K562 (cell line): Measurements from ENCODE around the gene SPATS2. TPM values are rescaled to one million over a fixed set of nuclear protein-coding genes. Genes with fewer than 3 reads are reported as not detected.

Source experiments
- ATAC-seq: fragments of 200-7000 bp; cut with Tn5 transposase; 3 replicates; pipeline ENCODE4 v1.9.1; 2020; ENCODE audit warnings: moderate library complexity
- BruUV-seq: library from RNA; stranded (reverse); fragments of 400-500 nt; replicated peaks from 2 replicates; lab custom pipeline; 2021; lab: Mats Ljungman, UMichigan
- CTCF ChIA-PET: fragments of 300-600 bp; formaldehyde crosslinking; extraction: SDS; loops from one replicate; lab custom pipeline; 2021; ENCODE audit warnings: low intra/inter-chr PET ratio; lab: Yijun Ruan, JAX
- POLR2A ChIA-PET: fragments of 300-600, 350-650 bp; sonication (Branson Sonifier 250); formaldehyde crosslinking; extraction: SDS; loops from one replicate; lab custom pipeline; 2021; ENCODE audit warnings: antibody characterized with exemption, inconsistent platforms; lab: Yijun Ruan, JAX
- DNase-seq, 4 experiments: peaks; one replicate each; pipeline versions ENCODE4 v3.0.0 to v3.0.0-alpha.2; 2011 to 2018; ENCODE audit warnings: low spot score in 3 of 4, mixed read lengths in 3 of 4; ENCODE audit errors: extremely low read depth in 1 of 4
- FAIRE-seq: peaks from 2 replicates; lab custom pipeline; 2011; peaks lifted over from hg19 to GRCh38; lab: Jason Lieb, UNC
- H2AFZ ChIP-seq: 2 replicates; pipeline ENCODE4 v1.6.0; 2011; ENCODE audit warnings: low read depth, low read length, control low read depth, inconsistent platforms
- H3K27ac ChIP-seq: fragments of 200-600 bp; 3 replicates; pipeline ENCODE4 v1.8.0; 2011; ENCODE audit warnings: low read depth, mild to moderate bottlenecking, control low read depth, inconsistent platforms, low read length, moderate library complexity, mixed read lengths; ENCODE audit errors: extremely low read depth
- H3K27me3 ChIP-seq, 2 experiments: fragments of 300-600 bp in 1 of 2; 2 replicates in 1 of 2; 3 replicates in 1 of 2; pipeline versions ENCODE4 v1.6.0 to v1.8.0; 2011; ENCODE audit warnings: inconsistent platforms in 2 of 2, low read length in 2 of 2, mild to moderate bottlenecking in 1 of 2, mixed read lengths in 1 of 2, moderate library complexity in 1 of 2; ENCODE audit not compliant: control insufficient read depth in 2 of 2, insufficient read depth in 2 of 2
- H3K36me3 ChIP-seq: fragments of 300-600 bp; 3 replicates; pipeline ENCODE4 v1.8.0; 2011; ENCODE audit warnings: mild to moderate bottlenecking, low read length, inconsistent platforms; ENCODE audit not compliant: control insufficient read depth, insufficient read depth
- H3K4me1 ChIP-seq, 2 experiments: fragments of 200-600 bp in 1 of 2; replicated peaks in 1 of 2; 2 replicates in 1 of 2; 3 replicates in 1 of 2; pipeline versions ENCODE4 v1.5.1 to v1.8.0; 2011; ENCODE audit warnings: inconsistent platforms in 2 of 2, low read length in 2 of 2, mild to moderate bottlenecking in 1 of 2, mixed read lengths in 1 of 2, moderate library complexity in 1 of 2; ENCODE audit not compliant: control insufficient read depth in 2 of 2, insufficient read depth in 2 of 2
- H3K4me2 ChIP-seq: 2 replicates; pipeline ENCODE4 v1.6.1; 2011; ENCODE audit warnings: low read length, control low read depth, inconsistent platforms, mixed read lengths; ENCODE audit not compliant: insufficient read depth
- H3K4me3 ChIP-seq: fragments of 200-600 bp; sonication (generic), shearing (Covaris generic); 2 replicates; pipeline ENCODE4 v1.5.1; 2016; ENCODE audit warnings: control low read depth, inconsistent platforms
- H3K79me2 ChIP-seq: fragments of 200-600 bp; 3 replicates; pipeline ENCODE4 v1.8.0; 2011; ENCODE audit warnings: low read length, inconsistent platforms; ENCODE audit not compliant: control insufficient read depth, insufficient read depth
- H3K9ac ChIP-seq, 2 experiments: 2 replicates each; pipeline versions ENCODE4 v1.6.0 to v1.6.1; 2011; ENCODE audit warnings: low read depth in 2 of 2, low read length in 2 of 2, control low read depth in 1 of 2, inconsistent platforms in 1 of 2, mild to moderate bottlenecking in 1 of 2, mixed read lengths in 1 of 2; ENCODE audit not compliant: insufficient read depth in 1 of 2
- H3K9me1 ChIP-seq: one replicate; pipeline ENCODE4 v1.6.0; 2011; ENCODE audit warnings: inconsistent platforms, mild to moderate bottlenecking, low read length, moderate library complexity; ENCODE audit not compliant: control insufficient read depth, insufficient read depth
- H3K9me3 ChIP-seq: replicated peaks from 2 replicates; pipeline ENCODE4 v1.5.1; 2011; ENCODE audit warnings: low read depth, low read length, inconsistent platforms; ENCODE audit not compliant: control insufficient read depth, insufficient read depth
- H4K20me1 ChIP-seq: replicated peaks from 2 replicates; pipeline ENCODE4 v1.6.1; 2011; ENCODE audit warnings: low read length, inconsistent platforms, mixed read lengths; ENCODE audit not compliant: control insufficient read depth, insufficient read depth
- CBFA2T3 ChIP-seq: fragments of 450-650 bp; IDR thresholded peaks from 2 replicates; pipeline ENCODE4 v1.6.1; 2017
- CREM ChIP-seq: IDR thresholded peaks from 2 replicates; pipeline ENCODE4 v1.6.1; 2014; ENCODE audit warnings: antibody characterized with exemption, low read depth
- NFE2L1 ChIP-seq: fragments of 450-650 bp; IDR thresholded peaks from 2 replicates; pipeline ENCODE4 v1.6.1; 2016; ENCODE audit warnings: missing genetic modification characterization, low read depth, mild to moderate bottlenecking, missing compliant biosample characterization, moderate library complexity, borderline replicate concordance
- RBFOX2 ChIP-seq: fragments of 200-400 bp; formaldehyde crosslinking; IDR thresholded peaks from 2 replicates; pipeline ENCODE4 v1.6.1; 2017; ENCODE audit warnings: low read depth, mild to moderate bottlenecking, low read length, moderate library complexity
- SIRT6 ChIP-seq: IDR thresholded peaks from one replicate; pipeline ENCODE4 v1.6.1; 2012; ENCODE audit warnings: low read depth, mild to moderate bottlenecking, control low read depth, inconsistent platforms, low read length, moderate library complexity
- SMAD4 ChIP-seq: fragments of 250-450 bp; sonication (Bioruptor Pico); conservative IDR thresholded peaks from 2 replicates; pipeline ENCODE4 v1.8.0; 2021; ENCODE audit warnings: inconsistent platforms, mild to moderate bottlenecking, moderate library complexity
- TBL1XR1 ChIP-seq, 2 experiments: IDR thresholded peaks; 2 replicates each; pipeline ENCODE4 v1.6.1; 2012; ENCODE audit warnings: improper control_type of control experiment in 2 of 2, low read length in 2 of 2, mild to moderate bottlenecking in 1 of 2
- ZNF133 ChIP-seq: fragments of 250-450 bp; sonication (Bioruptor Pico); IDR thresholded peaks from 2 replicates; pipeline ENCODE4 v1.4.0; 2020; ENCODE audit warnings: mild to moderate bottlenecking
- ZNF134 ChIP-seq: fragments of 250-450 bp; sonication (Bioruptor Pico); conservative IDR thresholded peaks from 2 replicates; pipeline ENCODE4 v1.4.0; 2020
- ZNF436 ChIP-seq: fragments of 250-450, 450-650 bp; sonication (Bioruptor Pico); formaldehyde crosslinking; IDR thresholded peaks from 2 replicates; pipeline ENCODE4 v1.7.0; 2020; ENCODE audit warnings: mild to moderate bottlenecking
- ZNF644 ChIP-seq: fragments of 200-800 bp; sonication (Bioruptor generic); IDR thresholded peaks from 2 replicates; pipeline ENCODE4 v1.6.1; 2016; ENCODE audit warnings: low read depth, missing genetic modification characterization, missing compliant biosample characterization
- WGBS: fragments of 100-300 bp; shearing (Covaris generic); methylation state at CpG from one replicate; pipeline ENCODE4 v1.1.6; 2016; ENCODE audit warnings: low coverage, mixed read lengths; ENCODE audit not compliant: insufficient coverage; ENCODE audit errors: missing lambda C conversion rate; 5-methylcytosine and 5-hydroxymethylcytosine counted together
- in situ Hi-C: fragments of 300-500 bp; cut with MboI; formaldehyde crosslinking; loops from 4 replicates; pipeline ENCODE4 v1.15.0; 2018; ENCODE audit warnings: inconsistent platforms, mixed read lengths
- intact Hi-C: fragments of 100-400 bp; cut with micrococcal nuclease; formaldehyde crosslinking; loops from 2 replicates; pipeline ENCODE4 v1.14.2; 2022
- polyA plus RNA-seq, 8 experiments: library from polyadenylated mRNA; depleted of rRNA in 4 of 8; stranded (reverse) in 5 of 8; unstranded in 3 of 8; fragments of >200 nt; fragmentation: Nextera tagmentation in 2 of 8; fragmentation: Illumina TruSeq in 1 of 8; extraction: Ambion mirVana in 2 of 8; extraction: Trizol in 1 of 8; gene quantifications; 2 replicates each; pipeline versions ENCODE4 v1.2.1 to v1.2.3, GENCODE V29; 2011 to 2014; ENCODE audit warnings: inconsistent platforms in 1 of 8, missing spikeins in 1 of 8
- total RNA-seq, 7 experiments: library from RNA; depleted of rRNA in 6 of 7; stranded (reverse); fragments of >200 nt in 6 of 7; fragmentation: Illumina TruSeq in 2 of 7; extraction: Trizol in 2 of 7; gene quantifications; 2 replicates each; pipeline versions ENCODE4 v1.2.1 to v1.2.3, GENCODE V29; 2011 to 2021; ENCODE audit warnings: low replicate concordance in 1 of 7
- TF ChIP-seq, protein P1 (sequence below), 2 experiments: fragments of 450-650 bp; formaldehyde crosslinking in 1 of 2; IDR thresholded peaks; 2 replicates each; pipeline versions ENCODE4 v1.4.0 to v1.6.1; 2014 to 2020; ENCODE audit warnings: mild to moderate bottlenecking in 2 of 2, borderline replicate concordance in 1 of 2, low read depth in 1 of 2
- TF ChIP-seq, protein P2 (sequence below): fragments of 450-650 bp; formaldehyde crosslinking; IDR thresholded peaks from 2 replicates; pipeline ENCODE4 v1.4.0; 2022; ENCODE audit warnings: mild to moderate bottlenecking, moderate library complexity

SPATS2 gene
- total and polyA plus RNA-seq, 9 of the 15 experiments (the other 6 are each of a cell fraction or from before 2014, with no cell fraction given), result 5.4 to 48.2 (median 17.5) TPM

DNA sequence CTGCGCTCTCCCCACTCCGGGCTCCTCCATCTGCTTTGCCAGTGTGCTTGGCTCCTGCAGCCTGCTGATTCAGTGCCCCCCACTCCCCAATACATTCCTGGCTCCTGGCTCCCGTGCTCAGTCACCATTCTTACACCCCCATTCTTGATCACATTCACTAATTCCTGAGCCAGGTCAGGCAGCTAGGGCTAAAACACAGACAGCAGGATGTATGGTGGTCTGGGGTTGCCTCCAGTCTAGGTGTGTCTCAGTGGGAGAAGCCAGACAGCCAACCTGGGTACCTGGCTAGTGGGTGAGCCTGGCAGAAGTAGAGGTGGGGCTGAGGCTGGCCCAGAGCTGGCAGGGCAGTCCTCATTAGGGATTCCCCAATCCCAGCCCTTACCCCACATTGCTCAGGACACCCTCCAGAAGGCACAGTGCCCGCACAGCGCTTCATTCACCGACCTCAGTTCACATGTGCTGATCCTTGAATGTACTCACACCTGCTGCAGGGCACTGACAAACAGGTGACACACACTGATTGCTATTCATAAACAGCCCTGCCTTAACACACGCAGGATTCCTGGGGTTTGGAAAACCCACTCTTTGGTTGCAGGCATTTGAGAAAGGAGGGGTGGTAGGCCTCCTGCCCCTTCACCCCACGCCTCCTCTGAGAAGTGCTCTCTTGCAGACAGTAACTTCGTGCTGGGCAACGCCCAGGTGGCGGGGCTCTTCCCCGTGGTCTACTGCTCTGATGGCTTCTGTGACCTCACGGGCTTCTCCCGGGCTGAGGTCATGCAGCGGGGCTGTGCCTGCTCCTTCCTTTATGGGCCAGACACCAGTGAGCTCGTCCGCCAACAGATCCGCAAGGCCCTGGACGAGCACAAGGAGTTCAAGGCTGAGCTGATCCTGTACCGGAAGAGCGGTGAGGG is 173.2 kb downstream of the SPATS2 start:
- intact Hi-C loops, result no loop called here
- CTCF ChIA-PET, result no interaction called here
- H3K9me3 ChIP-seq, result no peaks in the 10 kb centered on the region
- H4K20me1 ChIP-seq, result 0 out of 2 replicates have a peak, but pooled peaks cover 9% of the 10 kb centered on the region
- BruUV-seq, result no TSS peak
- DNase-seq (no peak), FAIRE-seq (no peak), ATAC-seq (no peak)
- H3K79me2 ChIP-seq, result no peaks in the 10 kb centered on the region
- POLR2A ChIA-PET, result interaction anchor here (0.7 to 1.1 kb wide), 2 partner anchors 8 to 182 kb away, joined by 3 read pairs; no protein-coding TSS in a partner anchor
- 36% methylated on average over 21 of the region's 21 CpGs for WGBS
- H3K4me1 ChIP-seq, result peaks cover 0 to 46% of the 10 kb centered on the region in 2 experiments; a peak in 4 of 5 replicates
- H3K4me3 ChIP-seq, result no peak overlapping the region
- peaks cover 14 to 34% of the 10 kb centered on the region in 2 experiments for H3K27me3 ChIP-seq
- H2AFZ ChIP-seq, result no peak overlapping the region
- H3K4me2 ChIP-seq, result no peak overlapping the region
- H3K27ac ChIP-seq, result no peak overlapping the region
- H3K9ac ChIP-seq, result 0 out of 4 replicates have a peak overlapping the region, but pooled peaks of 1 of the 2 experiments have one; percentile 6
- no peaks in the 10 kb centered on the region for H3K36me3 ChIP-seq
- in situ Hi-C loops, result no loop called here
- H3K9me1 ChIP-seq, result peaks cover 3% of the 10 kb centered on the region
- TF ChIP-seq NFE2L1 (tag) (no peak), ZNF436 (CRISPR knock-in tag) (no peak), RBFOX2 (no peak), TBL1XR1 (IDR thresholded peaks at IDR 0.05; ENCODE audit: low read length in 2 of 2) (no peak), ZNF133 (no peak), SIRT6 (no peak), ZNF644 (tag) (no peak), CREM (no peak), SMAD4 (CRISPR knock-in tag) (no peak), ZNF134 (CRISPR knock-in tag) (no peak), CBFA2T3 (no peak)
- TF ChIP-seq, protein P1, sequence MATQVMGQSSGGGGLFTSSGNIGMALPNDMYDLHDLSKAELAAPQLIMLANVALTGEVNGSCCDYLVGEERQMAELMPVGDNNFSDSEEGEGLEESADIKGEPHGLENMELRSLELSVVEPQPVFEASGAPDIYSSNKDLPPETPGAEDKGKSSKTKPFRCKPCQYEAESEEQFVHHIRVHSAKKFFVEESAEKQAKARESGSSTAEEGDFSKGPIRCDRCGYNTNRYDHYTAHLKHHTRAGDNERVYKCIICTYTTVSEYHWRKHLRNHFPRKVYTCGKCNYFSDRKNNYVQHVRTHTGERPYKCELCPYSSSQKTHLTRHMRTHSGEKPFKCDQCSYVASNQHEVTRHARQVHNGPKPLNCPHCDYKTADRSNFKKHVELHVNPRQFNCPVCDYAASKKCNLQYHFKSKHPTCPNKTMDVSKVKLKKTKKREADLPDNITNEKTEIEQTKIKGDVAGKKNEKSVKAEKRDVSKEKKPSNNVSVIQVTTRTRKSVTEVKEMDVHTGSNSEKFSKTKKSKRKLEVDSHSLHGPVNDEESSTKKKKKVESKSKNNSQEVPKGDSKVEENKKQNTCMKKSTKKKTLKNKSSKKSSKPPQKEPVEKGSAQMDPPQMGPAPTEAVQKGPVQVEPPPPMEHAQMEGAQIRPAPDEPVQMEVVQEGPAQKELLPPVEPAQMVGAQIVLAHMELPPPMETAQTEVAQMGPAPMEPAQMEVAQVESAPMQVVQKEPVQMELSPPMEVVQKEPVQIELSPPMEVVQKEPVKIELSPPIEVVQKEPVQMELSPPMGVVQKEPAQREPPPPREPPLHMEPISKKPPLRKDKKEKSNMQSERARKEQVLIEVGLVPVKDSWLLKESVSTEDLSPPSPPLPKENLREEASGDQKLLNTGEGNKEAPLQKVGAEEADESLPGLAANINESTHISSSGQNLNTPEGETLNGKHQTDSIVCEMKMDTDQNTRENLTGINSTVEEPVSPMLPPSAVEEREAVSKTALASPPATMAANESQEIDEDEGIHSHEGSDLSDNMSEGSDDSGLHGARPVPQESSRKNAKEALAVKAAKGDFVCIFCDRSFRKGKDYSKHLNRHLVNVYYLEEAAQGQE (IDR thresholded peaks at IDR 0.05; ENCODE audit: borderline replicate concordance), result no peak
- TF ChIP-seq, protein P1 (CRISPR knock-in tag; IDR thresholded peaks at IDR 0.05; ENCODE audit: low read depth), result no peak
- TF ChIP-seq, protein P2, sequence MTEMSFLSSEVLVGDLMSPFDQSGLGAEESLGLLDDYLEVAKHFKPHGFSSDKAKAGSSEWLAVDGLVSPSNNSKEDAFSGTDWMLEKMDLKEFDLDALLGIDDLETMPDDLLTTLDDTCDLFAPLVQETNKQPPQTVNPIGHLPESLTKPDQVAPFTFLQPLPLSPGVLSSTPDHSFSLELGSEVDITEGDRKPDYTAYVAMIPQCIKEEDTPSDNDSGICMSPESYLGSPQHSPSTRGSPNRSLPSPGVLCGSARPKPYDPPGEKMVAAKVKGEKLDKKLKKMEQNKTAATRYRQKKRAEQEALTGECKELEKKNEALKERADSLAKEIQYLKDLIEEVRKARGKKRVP, result no peak
